ENCODE results near the gene TLE6.

DNA sequence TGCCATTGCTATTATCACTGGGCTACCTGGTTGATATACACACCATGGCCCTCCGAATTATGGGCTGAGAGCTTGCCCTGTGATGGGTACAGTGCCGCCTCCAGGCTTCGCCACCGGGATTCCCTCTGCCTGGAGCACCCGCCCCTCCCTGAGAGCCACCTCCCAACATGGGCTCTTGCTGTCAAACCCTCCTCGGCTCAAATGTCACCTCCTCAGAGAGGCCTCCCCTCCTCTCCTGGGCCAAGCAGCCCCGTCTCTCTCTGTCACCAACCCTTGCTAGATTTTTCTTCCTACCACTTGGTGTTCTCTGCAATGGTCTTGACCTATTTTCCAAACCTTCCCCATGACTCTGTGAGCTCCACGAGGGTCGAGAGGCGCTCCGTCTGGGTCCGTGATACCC is 64.0 kb downstream of the TLE6 start:
- TF ChIP-seq, protein P1, sequence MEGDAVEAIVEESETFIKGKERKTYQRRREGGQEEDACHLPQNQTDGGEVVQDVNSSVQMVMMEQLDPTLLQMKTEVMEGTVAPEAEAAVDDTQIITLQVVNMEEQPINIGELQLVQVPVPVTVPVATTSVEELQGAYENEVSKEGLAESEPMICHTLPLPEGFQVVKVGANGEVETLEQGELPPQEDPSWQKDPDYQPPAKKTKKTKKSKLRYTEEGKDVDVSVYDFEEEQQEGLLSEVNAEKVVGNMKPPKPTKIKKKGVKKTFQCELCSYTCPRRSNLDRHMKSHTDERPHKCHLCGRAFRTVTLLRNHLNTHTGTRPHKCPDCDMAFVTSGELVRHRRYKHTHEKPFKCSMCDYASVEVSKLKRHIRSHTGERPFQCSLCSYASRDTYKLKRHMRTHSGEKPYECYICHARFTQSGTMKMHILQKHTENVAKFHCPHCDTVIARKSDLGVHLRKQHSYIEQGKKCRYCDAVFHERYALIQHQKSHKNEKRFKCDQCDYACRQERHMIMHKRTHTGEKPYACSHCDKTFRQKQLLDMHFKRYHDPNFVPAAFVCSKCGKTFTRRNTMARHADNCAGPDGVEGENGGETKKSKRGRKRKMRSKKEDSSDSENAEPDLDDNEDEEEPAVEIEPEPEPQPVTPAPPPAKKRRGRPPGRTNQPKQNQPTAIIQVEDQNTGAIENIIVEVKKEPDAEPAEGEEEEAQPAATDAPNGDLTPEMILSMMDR (IDR thresholded peaks at IDR 0.05): no peak
- TF ChIP-seq POLR2A (IDR thresholded peaks at IDR 0.05) (no peak), POLR2AphosphoS5 (IDR thresholded peaks at IDR 0.05) (no peak)

All from upper lobe of left lung (tissue), 4 donors.